Measurements from ENCODE around the gene PKNOX2. TPM values are rescaled to one million over a fixed set of nuclear protein-coding genes. Genes with fewer than 3 reads are reported as not detected.

PKNOX2 gene
- total and polyA plus RNA-seq, 4 donors, result 0.14 to 0.29 (median 0.24) TPM

DNA sequence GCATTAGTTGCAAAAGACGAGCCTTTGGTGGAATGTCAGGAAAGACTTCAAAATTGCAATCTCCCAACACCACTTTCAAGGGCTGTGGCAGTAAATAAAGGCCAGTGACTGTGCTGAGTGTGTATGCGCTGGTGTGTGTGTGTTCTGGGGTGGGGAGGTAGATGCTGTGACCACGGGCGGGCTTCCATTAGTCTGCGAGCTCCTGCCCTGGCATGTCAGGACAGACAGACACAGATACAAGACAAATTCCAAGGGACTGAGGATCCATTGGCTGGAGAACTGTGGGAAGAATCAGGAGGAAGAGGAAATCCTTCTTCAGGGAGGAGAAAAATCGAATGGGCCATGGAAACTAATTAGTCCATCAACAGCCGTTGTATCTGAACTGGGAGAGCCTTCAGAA, 248.0 kb downstream of the PKNOX2 start:
- no peak for DNase-seq (ENCODE audit: low spot score)
- Histone ChIP-seq H3K4me1 (ENCODE audit: control insufficient read depth in 4 of 4, insufficient read depth in 4 of 4, low read length in 3 of 4) (no peaks in the 10 kb centered on the region), H3K9ac (ENCODE audit: low read depth in 1 of 2, low read length in 2 of 2) (no peak overlapping the region), H3K27me3 (ENCODE audit: control insufficient read depth in 4 of 4, insufficient read depth in 4 of 4, low read length in 3 of 4) (peaks cover 0 to 5% (median 0%) of the 10 kb centered on the region in 4 donors), H3K4me3 (ENCODE audit: low read depth in 1 of 3, low read length in 3 of 3) (no peak overlapping the region), H3K36me3 (ENCODE audit: control insufficient read depth in 4 of 4, insufficient read depth in 3 of 4, low read depth in 1 of 4, low read length in 3 of 4) (no peaks in the 10 kb centered on the region), H3K9me3 (ENCODE audit: control insufficient read depth in 4 of 4, low read length in 3 of 4) (no peaks in the 10 kb centered on the region), H3K27ac (ENCODE audit: low read depth in 1 of 2, low read length in 2 of 2) (no peak overlapping the region)
- TF ChIP-seq, protein P1, sequence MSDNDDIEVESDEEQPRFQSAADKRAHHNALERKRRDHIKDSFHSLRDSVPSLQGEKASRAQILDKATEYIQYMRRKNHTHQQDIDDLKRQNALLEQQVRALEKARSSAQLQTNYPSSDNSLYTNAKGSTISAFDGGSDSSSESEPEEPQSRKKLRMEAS (IDR thresholded peaks at IDR 0.05), result no peak
- TF ChIP-seq ZBTB33 (IDR thresholded peaks at IDR 0.05) (no peak), FOXA2 (IDR thresholded peaks at IDR 0.05) (no peak), TAF1 (conservative IDR thresholded peaks at IDR 0.05) (no peak), RXRA (IDR thresholded peaks at IDR 0.05) (no peak), RAD21 (IDR thresholded peaks at IDR 0.05) (no peak), GABPA (IDR thresholded peaks at IDR 0.05 in 1 of 2, conservative IDR thresholded peaks at IDR 0.05 in 1 of 2) (no peak), JUND (IDR thresholded peaks at IDR 0.05) (no peak), NR2F2 (IDR thresholded peaks at IDR 0.05) (no peak), YY1 (IDR thresholded peaks at IDR 0.05) (no peak), HNF4G (IDR thresholded peaks at IDR 0.05) (no peak), FOXA1 (IDR thresholded peaks at IDR 0.05) (no peak), ATF3 (IDR thresholded peaks at IDR 0.05) (no peak), HNF4A (conservative IDR thresholded peaks at IDR 0.05) (no peak)
- TF ChIP-seq, protein P2, sequence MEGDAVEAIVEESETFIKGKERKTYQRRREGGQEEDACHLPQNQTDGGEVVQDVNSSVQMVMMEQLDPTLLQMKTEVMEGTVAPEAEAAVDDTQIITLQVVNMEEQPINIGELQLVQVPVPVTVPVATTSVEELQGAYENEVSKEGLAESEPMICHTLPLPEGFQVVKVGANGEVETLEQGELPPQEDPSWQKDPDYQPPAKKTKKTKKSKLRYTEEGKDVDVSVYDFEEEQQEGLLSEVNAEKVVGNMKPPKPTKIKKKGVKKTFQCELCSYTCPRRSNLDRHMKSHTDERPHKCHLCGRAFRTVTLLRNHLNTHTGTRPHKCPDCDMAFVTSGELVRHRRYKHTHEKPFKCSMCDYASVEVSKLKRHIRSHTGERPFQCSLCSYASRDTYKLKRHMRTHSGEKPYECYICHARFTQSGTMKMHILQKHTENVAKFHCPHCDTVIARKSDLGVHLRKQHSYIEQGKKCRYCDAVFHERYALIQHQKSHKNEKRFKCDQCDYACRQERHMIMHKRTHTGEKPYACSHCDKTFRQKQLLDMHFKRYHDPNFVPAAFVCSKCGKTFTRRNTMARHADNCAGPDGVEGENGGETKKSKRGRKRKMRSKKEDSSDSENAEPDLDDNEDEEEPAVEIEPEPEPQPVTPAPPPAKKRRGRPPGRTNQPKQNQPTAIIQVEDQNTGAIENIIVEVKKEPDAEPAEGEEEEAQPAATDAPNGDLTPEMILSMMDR (IDR thresholded peaks at IDR 0.05; ENCODE audit: low read depth, low read length, missing input control), result no peak
- 83% methylated on average over 7 of the region's 7 CpGs for WGBS

GRCh38 chr11:125413226-125413625, 248.7 kb downstream of the PKNOX2 start:
- H3K27ac ChIP-seq (ENCODE audit: low read depth in 1 of 2, low read length in 2 of 2), result no peak overlapping the region
- TF ChIP-seq FOXA2 (IDR thresholded peaks at IDR 0.05) (no peak), JUND (IDR thresholded peaks at IDR 0.05) (no peak)
- peaks cover 0 to 3% (median 0%) of the 10 kb centered on the region in 4 donors for H3K27me3 ChIP-seq (ENCODE audit: control insufficient read depth in 4 of 4, insufficient read depth in 4 of 4, low read length in 3 of 4)
- no peak for DNase-seq (ENCODE audit: low spot score)
- no peaks in the 10 kb centered on the region for H3K36me3 ChIP-seq (ENCODE audit: control insufficient read depth in 4 of 4, insufficient read depth in 3 of 4, low read depth in 1 of 4, low read length in 3 of 4)
- H3K4me3 ChIP-seq (ENCODE audit: low read depth in 1 of 3, low read length in 3 of 3), result no peak overlapping the region
- H3K9ac ChIP-seq (ENCODE audit: low read depth in 1 of 2, low read length in 2 of 2), result no peak overlapping the region
- WGBS, result 82% methylated on average over 7 of the region's 7 CpGs
- no peaks in the 10 kb centered on the region for H3K9me3 ChIP-seq (ENCODE audit: control insufficient read depth in 4 of 4, low read length in 3 of 4)
- no peaks in the 10 kb centered on the region for H3K4me1 ChIP-seq (ENCODE audit: control insufficient read depth in 4 of 4, insufficient read depth in 4 of 4, low read length in 3 of 4)

- Histone ChIP-seq H3K27me3 (ENCODE audit: control insufficient read depth in 4 of 4, insufficient read depth in 4 of 4, low read length in 3 of 4) (peaks cover 0 to 3% (median 0%) of the 10 kb centered on the region in 4 donors), H3K36me3 (ENCODE audit: control insufficient read depth in 4 of 4, insufficient read depth in 3 of 4, low read depth in 1 of 4, low read length in 3 of 4) (no peaks in the 10 kb centered on the region), H3K9ac (ENCODE audit: low read depth in 1 of 2, low read length in 2 of 2) (no peak overlapping the region), H3K9me3 (ENCODE audit: control insufficient read depth in 4 of 4, low read length in 3 of 4) (no peaks in the 10 kb centered on the region), H3K4me3 (ENCODE audit: low read depth in 1 of 3, low read length in 3 of 3) (no peak overlapping the region), H3K27ac (ENCODE audit: low read depth in 1 of 2, low read length in 2 of 2) (no peak overlapping the region), H3K4me1 (ENCODE audit: control insufficient read depth in 4 of 4, insufficient read depth in 4 of 4, low read length in 3 of 4) (no peaks in the 10 kb centered on the region)
- WGBS, result 94% methylated on average over 4 of the region's 4 CpGs
- DNase-seq (ENCODE audit: low spot score), result no peak
- TF ChIP-seq RAD21 (IDR thresholded peaks at IDR 0.05) (no peak), JUND (IDR thresholded peaks at IDR 0.05) (no peak), FOXA1 (IDR thresholded peaks at IDR 0.05) (no peak), TAF1 (conservative IDR thresholded peaks at IDR 0.05) (no peak), HNF4A (conservative IDR thresholded peaks at IDR 0.05) (no peak), HNF4G (IDR thresholded peaks at IDR 0.05) (no peak), GABPA (IDR thresholded peaks at IDR 0.05 in 1 of 2, conservative IDR thresholded peaks at IDR 0.05 in 1 of 2) (no peak), YY1 (IDR thresholded peaks at IDR 0.05) (no peak), ZBTB33 (IDR thresholded peaks at IDR 0.05) (no peak), ATF3 (IDR thresholded peaks at IDR 0.05) (no peak), SP1 (IDR thresholded peaks at IDR 0.05) (no peak), EGR1 (IDR thresholded peaks at IDR 0.05; ENCODE audit: low read depth in 2 of 2) (no peak), NR2F2 (IDR thresholded peaks at IDR 0.05) (no peak)
- TF ChIP-seq, protein P2 (IDR thresholded peaks at IDR 0.05; ENCODE audit: low read depth, low read length, missing input control), result no peak
- TF ChIP-seq, protein P1 (IDR thresholded peaks at IDR 0.05), result no peak
Measured at GRCh38 chr11:125414121-125414520, 249.6 kb downstream of the PKNOX2 start.
